H1 (cell line): ENCODE data around the gene FAM234A. TPM values are rescaled to one million over a fixed set of nuclear protein-coding genes. Genes with fewer than 3 reads are reported as not detected.

ENCODE experiments used
- CTCF ChIA-PET: fragments of 300-600 bp; sonication (Branson Sonifier 250); formaldehyde crosslinking; loops from one replicate; lab custom pipeline; 2021; ENCODE audit not compliant: partially characterized antibody; lab: Charles Lee
- POLR2A ChIA-PET: fragments of 300-600 bp; sonication (Branson Sonifier 250); formaldehyde crosslinking; loops from one replicate; lab custom pipeline; 2021; ENCODE audit warnings: inconsistent platforms; ENCODE audit not compliant: partially characterized antibody; lab: Charles Lee
- DNase-seq, 2 experiments: peaks; one replicate each; pipeline versions ENCODE4 v3.0.0 to v3.0.0-alpha.2; 2010 to 2022; ENCODE audit warnings: low spot score in 2 of 2, low read depth in 1 of 2, mixed read lengths in 1 of 2
- FAIRE-seq: peaks from 2 replicates; lab custom pipeline; 2011; peaks lifted over from hg19 to GRCh38; lab: Jason Lieb, UNC
- H2AFZ ChIP-seq: 2 replicates; pipeline ENCODE4 v1.8.1; 2012; ENCODE audit warnings: low read length, inconsistent platforms
- H2AK5ac ChIP-seq: 2 replicates; pipeline ENCODE4 v1.6.1; 2013; ENCODE audit warnings: low read depth, low read length
- H2BK120ac ChIP-seq: replicated peaks from 2 replicates; pipeline ENCODE3; 2013; ENCODE audit warnings: low read depth, low read length, inconsistent platforms
- H2BK12ac ChIP-seq: 2 replicates; pipeline ENCODE4 v1.6.1; 2013; ENCODE audit warnings: low read depth, low read length
- H2BK15ac ChIP-seq: 2 replicates; pipeline ENCODE4 v1.6.1; 2013; ENCODE audit warnings: low read length
- H2BK20ac ChIP-seq: 2 replicates; pipeline ENCODE4 v1.6.1; 2013; ENCODE audit warnings: low read length
- H2BK5ac ChIP-seq: 2 replicates; pipeline ENCODE4 v1.6.1; 2013; ENCODE audit warnings: low read depth, low read length
- H3K14ac ChIP-seq: 2 replicates; pipeline ENCODE4 v1.6.1; 2013; ENCODE audit warnings: inconsistent platforms; ENCODE audit not compliant: insufficient read length
- H3K18ac ChIP-seq: 2 replicates; pipeline ENCODE4 v1.6.1; 2013; ENCODE audit warnings: low read length; ENCODE audit errors: extremely low read depth
- H3K23ac ChIP-seq: 2 replicates; pipeline ENCODE4 v1.6.1; 2013; ENCODE audit warnings: inconsistent platforms; ENCODE audit not compliant: insufficient read length
- H3K23me2 ChIP-seq: 2 replicates; pipeline ENCODE4 v1.6.1; 2013; ENCODE audit warnings: low read depth, low read length
- H3K27ac ChIP-seq: 2 replicates; pipeline ENCODE4 v1.6.1; 2011; ENCODE audit warnings: low read depth, low read length, inconsistent platforms
- H3K27me3 ChIP-seq, 4 experiments: replicated peaks in 1 of 4; 1 replicate in 1 of 4; 2 replicates in 3 of 4; pipeline versions ENCODE4 v1.6.1 to v1.8.1; 2011 to 2013; ENCODE audit warnings: low read length in 3 of 4, mild to moderate bottlenecking in 3 of 4, inconsistent platforms in 2 of 4, mixed read lengths in 2 of 4, moderate library complexity in 1 of 4; ENCODE audit not compliant: control insufficient read depth in 3 of 4, insufficient read depth in 3 of 4; ENCODE audit errors: extremely low read depth in 1 of 4
- H3K36me3 ChIP-seq, 4 experiments: 2 replicates each; pipeline versions ENCODE4 v1.6.1 to v1.8.1; 2011 to 2013; ENCODE audit warnings: mild to moderate bottlenecking in 4 of 4, low read length in 3 of 4, moderate library complexity in 2 of 4, control low read depth in 1 of 4, inconsistent platforms in 1 of 4; ENCODE audit not compliant: insufficient read depth in 4 of 4, control insufficient read depth in 2 of 4
- H3K4ac ChIP-seq: replicated peaks from 2 replicates; pipeline ENCODE3; 2013; ENCODE audit warnings: low read length, low read depth, mixed read lengths, inconsistent platforms; ENCODE audit not compliant: insufficient read length
- H3K4me1 ChIP-seq, 4 experiments: replicated peaks in 1 of 4; 1 replicate in 1 of 4; 2 replicates in 3 of 4; pipeline versions ENCODE4 v1.6.1 to v1.8.1; 2011 to 2013; ENCODE audit warnings: low read length in 3 of 4, inconsistent platforms in 2 of 4, mixed read lengths in 1 of 4; ENCODE audit not compliant: insufficient read depth in 4 of 4, control insufficient read depth in 3 of 4
- H3K4me2 ChIP-seq, 2 experiments: 2 replicates each; pipeline versions ENCODE4 v1.6.1 to v1.8.1; 2011 to 2013; ENCODE audit warnings: low read depth in 2 of 2, low read length in 2 of 2, control low read depth in 1 of 2, inconsistent platforms in 1 of 2, mild to moderate bottlenecking in 1 of 2; ENCODE audit not compliant: insufficient read depth in 1 of 2
- H3K4me3 ChIP-seq, 4 experiments: fragments of 200-600, 300-600 bp in 1 of 4; sonication (generic), shearing (Covaris generic), sonication (Bioruptor Twin) in 1 of 4; 2 replicates each; pipeline versions ENCODE4 v1.5.1 to v1.8.1; 2011 to 2016; ENCODE audit warnings: low read length in 4 of 4, low read depth in 3 of 4, control low read depth in 2 of 4, inconsistent platforms in 2 of 4, mild to moderate bottlenecking in 2 of 4, mixed read lengths in 1 of 4, moderate library complexity in 1 of 4; ENCODE audit not compliant: insufficient read depth in 2 of 4; ENCODE audit errors: extremely low read depth in 1 of 4
- H3K56ac ChIP-seq: replicated peaks from 2 replicates; pipeline ENCODE3; 2013; ENCODE audit warnings: low read depth, mild to moderate bottlenecking, mixed read lengths, low read length, inconsistent platforms; ENCODE audit not compliant: insufficient read length
- H3K79me1 ChIP-seq: 2 replicates; pipeline ENCODE4 v1.6.1; 2013; ENCODE audit warnings: low read depth, low read length, control low read depth
- H3K79me2 ChIP-seq, 2 experiments: 2 replicates each; pipeline versions ENCODE4 v1.6.1 to v1.8.1; 2012 to 2013; ENCODE audit warnings: low read length in 2 of 2, mild to moderate bottlenecking in 2 of 2, inconsistent platforms in 1 of 2; ENCODE audit not compliant: insufficient read depth in 2 of 2, control insufficient read depth in 1 of 2
- H3K9ac ChIP-seq, 4 experiments: replicated peaks in 1 of 4; 1 replicate in 1 of 4; 2 replicates in 3 of 4; pipeline versions ENCODE4 v1.6.1 to v1.8.1; 2011 to 2013; ENCODE audit warnings: low read depth in 3 of 4, low read length in 3 of 4, control low read depth in 2 of 4, mild to moderate bottlenecking in 2 of 4, moderate library complexity in 2 of 4, inconsistent platforms in 1 of 4; ENCODE audit errors: extremely low read depth in 1 of 4
- H3K9me3 ChIP-seq, 2 experiments: 2 replicates each; pipeline versions ENCODE4 v1.6.1 to v1.8.1; 2012 to 2013; ENCODE audit warnings: mild to moderate bottlenecking in 2 of 2, moderate library complexity in 2 of 2, control low read depth in 1 of 2, inconsistent platforms in 1 of 2, low read depth in 1 of 2, low read length in 1 of 2, mixed read lengths in 1 of 2; ENCODE audit not compliant: insufficient read depth in 2 of 2
- H4K20me1 ChIP-seq, 2 experiments: replicated peaks in 1 of 2; 2 replicates each; pipeline versions ENCODE3 to v1.8.1; 2011 to 2013; ENCODE audit warnings: inconsistent platforms in 2 of 2, low read length in 2 of 2, mild to moderate bottlenecking in 1 of 2; ENCODE audit not compliant: insufficient read depth in 2 of 2, control insufficient read depth in 1 of 2
- H4K5ac ChIP-seq: 2 replicates; pipeline ENCODE4 v1.6.1; 2013; ENCODE audit warnings: low read length, low read depth, mixed read lengths, inconsistent platforms; ENCODE audit not compliant: insufficient read length
- H4K8ac ChIP-seq: 2 replicates; pipeline ENCODE4 v1.8.0; 2013; ENCODE audit warnings: mild to moderate bottlenecking, moderate library complexity, low read length, inconsistent platforms; ENCODE audit not compliant: insufficient read depth; ENCODE audit errors: extremely low read depth
- H4K91ac ChIP-seq: replicated peaks from 2 replicates; pipeline ENCODE3; 2013; ENCODE audit warnings: low read length, mixed read lengths, inconsistent platforms; ENCODE audit not compliant: insufficient read length
- BACH1 ChIP-seq: IDR thresholded peaks from 2 replicates; pipeline ENCODE4 v1.6.1; 2012; ENCODE audit warnings: low read length, improper control_type of control experiment
- CHD1 ChIP-seq: IDR thresholded peaks from 2 replicates; pipeline ENCODE4 v1.6.1; 2012; ENCODE audit warnings: low read depth, low read length, improper control_type of control experiment
- CHD2 ChIP-seq: IDR thresholded peaks from 2 replicates; pipeline ENCODE4 v1.6.1; 2012; ENCODE audit warnings: low read length, improper control_type of control experiment
- FOSL1 ChIP-seq: IDR thresholded peaks from 2 replicates; pipeline ENCODE4 v1.6.1; 2011; ENCODE audit warnings: mild to moderate bottlenecking, low read depth, low read length, moderate library complexity; ENCODE audit not compliant: insufficient read depth
- JUND ChIP-seq: IDR thresholded peaks from 2 replicates; pipeline ENCODE4 v1.6.1; 2011; ENCODE audit warnings: mild to moderate bottlenecking, improper control_type of control experiment, low read length
- KDM4A ChIP-seq: IDR thresholded peaks from one replicate; pipeline ENCODE4 v1.7.1; 2012; ENCODE audit warnings: low read depth, mild to moderate bottlenecking, moderate library complexity, low read length, inconsistent platforms; ENCODE audit not compliant: severe bottlenecking
- POLR2AphosphoS5 ChIP-seq: IDR thresholded peaks from 2 replicates; pipeline ENCODE4 v1.6.1; 2011; ENCODE audit warnings: low read depth, low read length
- SIN3A ChIP-seq, 2 experiments: IDR thresholded peaks in 1 of 2; conservative IDR thresholded peaks in 1 of 2; 2 replicates each; pipeline ENCODE4 v1.6.1; 2011 to 2012; ENCODE audit warnings: low read length in 2 of 2, improper control_type of control experiment in 1 of 2, low read depth in 1 of 2, mild to moderate bottlenecking in 1 of 2
- WGBS, 2 experiments: shearing (Covaris generic) in 1 of 2; methylation state at CpG; one replicate each; pipeline versions ENCODE4 v1.1.6 to v1.1.7; 2013 to 2015; ENCODE audit warnings: low lambda C conversion rate in 2 of 2, mixed read lengths in 2 of 2, inconsistent platforms in 1 of 2, low coverage in 1 of 2, missing lambda C conversion rate in 1 of 2; ENCODE audit not compliant: insufficient replicate concordance in 2 of 2, insufficient coverage in 1 of 2, insufficient read length in 1 of 2; ENCODE audit errors: extremely low coverage in 1 of 2, missing lambda C conversion rate in 1 of 2; 5-methylcytosine and 5-hydroxymethylcytosine counted together
- polyA plus RNA-seq, 7 experiments: library from polyadenylated mRNA; depleted of rRNA in 3 of 7; stranded (reverse) in 5 of 7; unstranded in 2 of 7; fragments of >200 nt in 5 of 7; fragments of 200-250 nt in 2 of 7; gene quantifications; 1 replicate in 5 of 7; 2 replicates in 1 of 7; 4 replicates in 1 of 7; pipeline versions ENCODE4 v1.2.1 to v1.2.3, GENCODE V29; 2011 to 2013; ENCODE audit warnings: missing spikeins in 2 of 7, mixed read lengths in 2 of 7
- total RNA-seq: library from RNA; stranded (reverse); fragmentation: NEBNext Ultra II Directional; extraction: Animal tissue kit (Norgen Biotek cat#: 25700); gene quantifications from 2 replicates; pipeline ENCODE4 v1.2.1, GENCODE V29; 2021
- TF ChIP-seq, protein P1 (sequence below): IDR thresholded peaks from 2 replicates; pipeline ENCODE4 v1.6.1; 2011; ENCODE audit warnings: low read length, improper control_type of control experiment
- TF ChIP-seq, protein P2 (sequence below), 3 experiments: IDR thresholded peaks; 1 replicate in 2 of 3; 2 replicates in 1 of 3; pipeline versions ENCODE4 v1.5.1 to v1.6.1; 2011; ENCODE audit warnings: low read length in 3 of 3, mild to moderate bottlenecking in 3 of 3, inconsistent platforms in 2 of 3, low read depth in 1 of 3, moderate library complexity in 1 of 3; ENCODE audit not compliant: insufficient read depth in 1 of 3; ENCODE audit errors: control extremely low read depth in 1 of 3

Gene FAM234A
- total and polyA plus RNA-seq, 2 of the 8 experiments (the other 6 are each of a cell fraction or from before 2014, with no cell fraction given) = 80.6 to 104 TPM

DNA sequence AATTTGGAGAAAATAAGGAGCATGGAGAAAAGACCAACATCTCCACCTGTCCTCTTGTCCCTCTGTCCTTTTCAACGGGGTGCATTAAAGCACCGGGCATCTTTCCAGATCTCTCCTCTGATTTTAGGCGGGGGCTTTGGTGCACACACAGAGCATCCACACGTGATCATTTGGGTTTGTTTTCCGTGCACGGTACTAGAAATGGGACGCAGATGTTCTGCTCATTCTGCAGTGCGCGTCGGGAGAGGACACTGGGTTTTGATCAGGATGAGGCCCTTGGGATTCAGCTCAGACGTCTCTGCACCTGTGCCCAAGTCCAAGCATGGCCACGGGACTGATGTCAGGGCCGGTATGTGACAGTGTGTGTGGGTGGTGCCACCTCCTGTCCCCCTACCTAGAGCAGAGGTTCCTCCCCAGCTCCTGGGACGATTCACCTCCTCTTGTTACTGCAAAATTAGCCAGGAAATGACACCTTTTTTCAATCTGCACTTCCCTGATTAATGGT is 80.2 kb downstream of the FAM234A start:
- no peak overlapping the region for H2BK15ac ChIP-seq
- no peak for DNase-seq
- H4K20me1 ChIP-seq = peaks cover 16 to 27% of the 10 kb centered on the region in 2 experiments
- H4K91ac ChIP-seq = no peak overlapping the region
- H3K56ac ChIP-seq = no peak overlapping the region
- H3K9ac ChIP-seq = no peak overlapping the region
- no peaks in the 10 kb centered on the region for H3K27me3 ChIP-seq
- no peak overlapping the region for H3K4ac ChIP-seq
- 95% methylated on average over 14 of the region's 14 CpGs; no CpG with 5 or more reads in 1 of the 2 experiments for WGBS, 2 experiments
- H2AK5ac ChIP-seq = no peak overlapping the region
- peaks cover 0 to 11% (median 7%) of the 10 kb centered on the region in 4 experiments; a peak in 6 of 7 replicates for H3K4me1 ChIP-seq
- H3K27ac ChIP-seq = no peak overlapping the region
- ChIA-PET CTCF (interaction anchor here (1.3 kb wide), 1 partner anchor 9 kb away, joined by 3 read pairs; no protein-coding TSS in a partner anchor), POLR2A (no interaction called here)
- no peaks in the 10 kb centered on the region for H3K23me2 ChIP-seq
- no peak overlapping the region for H3K18ac ChIP-seq
- H4K8ac ChIP-seq = no peak overlapping the region
- peaks cover 0 to 38% of the 10 kb centered on the region in 2 experiments; a peak in 1 of 4 replicates for H3K79me2 ChIP-seq
- peaks cover 4 to 10% (median 7%) of the 10 kb centered on the region in 4 experiments; a peak in 7 of 8 replicates for H3K36me3 ChIP-seq
- H2BK120ac ChIP-seq = no peak overlapping the region
- no peak overlapping the region for H3K4me2 ChIP-seq
- no peak overlapping the region for H4K5ac ChIP-seq
- no peak overlapping the region for H3K14ac ChIP-seq
- no peak overlapping the region for H2AFZ ChIP-seq
- H3K9me3 ChIP-seq = no peaks in the 10 kb centered on the region
- FAIRE-seq = no peak
- H3K4me3 ChIP-seq = no peak overlapping the region
- no peak overlapping the region for H2BK12ac ChIP-seq
- peaks cover 19% of the 10 kb centered on the region for H3K79me1 ChIP-seq
- no peak overlapping the region for H2BK5ac ChIP-seq
- no peak overlapping the region for H2BK20ac ChIP-seq
- no peak overlapping the region for H3K23ac ChIP-seq
- TF ChIP-seq JUND (no peak), SIN3A (conservative IDR thresholded peaks at IDR 0.05 in 1 of 2, IDR thresholded peaks at IDR 0.05 in 1 of 2; ENCODE audit: low read depth in 1 of 2, low read length in 2 of 2) (no peak), FOSL1 (no peak), KDM4A (no peak), CHD2 (no peak), BACH1 (no peak), CHD1 (no peak), POLR2AphosphoS5 (no peak)
- TF ChIP-seq, protein P1, sequence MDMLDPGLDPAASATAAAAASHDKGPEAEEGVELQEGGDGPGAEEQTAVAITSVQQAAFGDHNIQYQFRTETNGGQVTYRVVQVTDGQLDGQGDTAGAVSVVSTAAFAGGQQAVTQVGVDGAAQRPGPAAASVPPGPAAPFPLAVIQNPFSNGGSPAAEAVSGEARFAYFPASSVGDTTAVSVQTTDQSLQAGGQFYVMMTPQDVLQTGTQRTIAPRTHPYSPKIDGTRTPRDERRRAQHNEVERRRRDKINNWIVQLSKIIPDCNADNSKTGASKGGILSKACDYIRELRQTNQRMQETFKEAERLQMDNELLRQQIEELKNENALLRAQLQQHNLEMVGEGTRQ = no peak
- TF ChIP-seq, protein P2, sequence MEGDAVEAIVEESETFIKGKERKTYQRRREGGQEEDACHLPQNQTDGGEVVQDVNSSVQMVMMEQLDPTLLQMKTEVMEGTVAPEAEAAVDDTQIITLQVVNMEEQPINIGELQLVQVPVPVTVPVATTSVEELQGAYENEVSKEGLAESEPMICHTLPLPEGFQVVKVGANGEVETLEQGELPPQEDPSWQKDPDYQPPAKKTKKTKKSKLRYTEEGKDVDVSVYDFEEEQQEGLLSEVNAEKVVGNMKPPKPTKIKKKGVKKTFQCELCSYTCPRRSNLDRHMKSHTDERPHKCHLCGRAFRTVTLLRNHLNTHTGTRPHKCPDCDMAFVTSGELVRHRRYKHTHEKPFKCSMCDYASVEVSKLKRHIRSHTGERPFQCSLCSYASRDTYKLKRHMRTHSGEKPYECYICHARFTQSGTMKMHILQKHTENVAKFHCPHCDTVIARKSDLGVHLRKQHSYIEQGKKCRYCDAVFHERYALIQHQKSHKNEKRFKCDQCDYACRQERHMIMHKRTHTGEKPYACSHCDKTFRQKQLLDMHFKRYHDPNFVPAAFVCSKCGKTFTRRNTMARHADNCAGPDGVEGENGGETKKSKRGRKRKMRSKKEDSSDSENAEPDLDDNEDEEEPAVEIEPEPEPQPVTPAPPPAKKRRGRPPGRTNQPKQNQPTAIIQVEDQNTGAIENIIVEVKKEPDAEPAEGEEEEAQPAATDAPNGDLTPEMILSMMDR (IDR thresholded peaks at IDR 0.05; ENCODE audit: control extremely low read depth in 1 of 3, insufficient read depth in 1 of 3, low read depth in 1 of 3, low read length in 3 of 3) = no peak
